NCI-H1417 (cell line): ENCODE data around the gene ATXN7L2.
A peak's percentile ranks its signal among the peaks of the same experiment; 100 is the strongest.

ENCODE experiments used
- DNase-seq, 3 experiments: peaks; one replicate each; lab custom pipeline; 2025; lab: John Stamatoyannopoulos, UW

The ATXN7L2 gene

DNA sequence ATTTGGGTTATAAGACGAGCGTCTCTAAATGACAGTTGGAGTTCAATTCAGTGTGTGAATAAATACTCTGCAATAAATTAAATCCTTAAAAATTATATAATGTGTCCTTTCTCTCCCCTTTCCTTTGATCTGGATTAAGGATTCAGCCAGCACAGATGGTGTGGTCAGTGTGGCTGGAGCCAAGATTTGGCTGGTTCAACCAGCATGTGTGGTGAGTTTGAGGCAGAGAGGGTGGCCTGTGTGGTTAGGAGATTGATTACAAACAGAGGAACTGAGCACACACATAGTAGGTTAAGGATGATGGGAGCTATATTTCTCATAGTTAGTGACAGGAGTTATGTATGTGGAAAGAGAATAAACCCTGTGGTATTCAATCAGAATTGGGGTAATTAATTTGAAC is 40.0 kb downstream of the ATXN7L2 start:
- no peak for DNase-seq

GRCh38 chr1:109527098-109527811 is 43.5 kb downstream of the ATXN7L2 start:
- no peak for DNase-seq

DNA sequence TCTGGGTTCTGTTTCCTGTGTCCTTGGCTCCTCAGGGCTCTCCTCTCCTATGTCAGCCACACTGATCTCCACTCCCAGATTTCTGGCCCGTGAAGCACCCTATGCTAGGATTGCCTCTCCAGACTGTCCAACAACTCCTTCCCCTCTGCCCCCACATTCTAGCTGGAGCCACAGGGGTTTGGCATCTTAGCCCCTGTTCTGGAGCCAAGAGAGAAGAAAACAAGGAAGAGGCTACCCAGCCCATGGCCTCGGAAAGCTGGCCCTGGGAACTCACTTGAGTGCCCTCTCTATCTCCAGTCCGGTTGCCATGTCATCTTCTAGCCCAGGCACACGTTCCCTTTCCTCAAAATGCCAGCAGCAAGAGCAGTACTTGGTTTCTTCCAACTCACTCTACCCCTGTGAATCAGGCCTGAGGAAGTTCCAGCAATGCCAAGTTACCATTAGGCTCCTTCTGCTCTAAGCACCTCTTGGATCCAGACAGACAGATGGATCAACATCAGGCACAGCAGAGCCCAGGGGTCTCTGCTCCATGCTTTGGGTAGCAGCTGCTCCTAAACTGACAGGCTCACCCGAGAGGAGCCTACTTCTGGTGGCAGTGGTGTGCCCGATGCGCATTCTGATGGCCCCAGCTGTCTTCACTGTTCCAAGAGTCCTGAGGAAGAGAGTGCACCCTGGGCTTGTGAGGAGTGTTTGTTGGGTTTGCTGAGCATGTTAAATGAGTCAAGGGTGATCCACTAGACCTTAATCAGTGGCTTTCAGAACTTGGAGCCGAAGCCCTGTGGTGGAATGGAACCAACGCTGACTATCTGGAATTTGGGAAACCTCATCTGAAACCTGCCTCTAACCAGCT is 44.4 kb downstream of the ATXN7L2 start:
- DNase-seq: no peak

DNA sequence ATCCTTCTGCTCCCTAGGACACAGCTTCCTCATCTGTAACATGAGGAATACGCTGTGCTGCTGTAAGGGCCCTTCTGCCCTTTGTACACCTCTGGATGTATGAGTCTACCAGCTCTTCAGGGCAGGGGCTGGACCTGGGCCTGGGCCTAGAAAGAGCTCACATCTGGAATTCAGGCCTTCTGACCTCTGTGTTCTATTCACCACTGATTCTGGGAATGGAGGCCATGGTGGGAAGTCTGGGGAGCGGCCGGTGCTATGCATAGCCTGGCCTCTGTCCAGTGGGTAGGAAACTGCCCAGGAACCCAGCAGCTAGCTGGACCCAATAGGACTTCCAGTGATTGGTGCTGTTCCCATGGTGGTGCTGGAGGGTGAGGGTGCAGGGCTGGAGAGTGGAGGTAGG is 45.0 kb downstream of the ATXN7L2 start:
- DNase-seq: no peak

DNA sequence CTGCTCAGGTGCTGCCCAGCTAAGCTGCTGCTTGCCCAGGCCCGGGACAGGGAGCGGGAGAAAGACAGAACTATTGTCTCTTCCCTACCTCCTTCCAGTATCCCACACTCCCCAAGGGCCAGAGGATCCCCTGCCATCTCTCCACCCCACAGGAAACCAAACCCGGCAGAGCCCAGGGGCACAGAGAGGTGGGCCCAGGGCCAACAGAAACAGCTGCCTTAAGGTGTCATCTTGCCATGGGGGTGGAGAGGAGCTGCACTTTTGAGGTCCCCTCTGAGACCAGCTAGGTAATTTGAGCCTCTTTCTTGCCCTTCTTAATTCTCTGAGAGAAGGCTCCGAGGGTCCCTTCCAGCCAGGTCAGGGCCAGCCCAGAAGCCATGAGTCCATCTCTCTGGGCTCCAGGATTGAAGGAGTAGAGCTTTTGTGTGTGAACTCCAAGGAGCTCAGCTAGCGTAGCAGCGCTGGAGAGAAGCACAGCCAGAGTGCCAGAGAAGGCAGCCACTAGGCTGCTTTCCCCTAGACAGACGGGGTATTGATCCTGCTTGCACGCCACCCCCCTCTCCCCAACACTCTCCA is 46.3 kb downstream of the ATXN7L2 start:
- peak in 1 of 3 experiments; percentile 49 for DNase-seq

GRCh38 chr1:109530457-109531087 is 46.9 kb downstream of the ATXN7L2 start:
- DNase-seq: peak; percentile 44 to 65 (median 51)

DNA sequence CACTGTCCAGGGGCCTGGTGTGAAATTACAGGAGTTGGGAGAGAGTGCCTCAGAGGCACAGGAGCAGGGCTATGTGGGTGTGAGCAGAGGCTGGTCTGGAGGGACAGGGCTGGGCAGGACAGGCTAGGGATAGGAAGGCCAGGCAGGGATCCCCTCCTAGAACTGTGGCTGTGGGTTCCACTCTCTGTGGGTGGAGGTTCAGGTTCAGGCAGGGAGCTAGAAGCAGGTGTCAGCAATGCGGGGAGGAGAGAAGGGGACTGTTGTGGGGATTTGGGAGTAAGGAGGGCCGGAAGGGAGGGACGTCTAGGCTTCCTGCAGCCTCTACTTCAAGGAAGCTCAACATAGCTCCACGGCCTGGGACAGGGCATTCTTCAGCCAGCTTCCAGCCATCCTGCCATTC is 47.7 kb downstream of the ATXN7L2 start:
- no peak for DNase-seq

- DNase-seq: no peak
Observed at GRCh38 chr1:109531826-109532364, 48.2 kb downstream of the ATXN7L2 start.

GRCh38 chr1:109532365-109533136 is 48.8 kb downstream of the ATXN7L2 start:
- peak; percentile 66 to 85 (median 79) for DNase-seq

- no peak for DNase-seq
Observed at GRCh38 chr1:109534307-109534858, 50.7 kb downstream of the ATXN7L2 start.

GRCh38 chr1:109535481-109535880 is 51.8 kb downstream of the ATXN7L2 start:
- DNase-seq: no peak

GRCh38 chr1:109535971-109536491 is 52.3 kb downstream of the ATXN7L2 start:
- peak in 2 of 3 experiments; percentile 50 to 59 for DNase-seq

- DNase-seq: no peak
Observed at GRCh38 chr1:109537450-109538178, 53.9 kb downstream of the ATXN7L2 start.

- DNase-seq: no peak
Observed at GRCh38 chr1:109538827-109539555, 55.3 kb downstream of the ATXN7L2 start.

GRCh38 chr1:109539676-109540075 is 56.0 kb downstream of the ATXN7L2 start, which contains the start of gene GPR61:
TSS of gene GPR61 (plus strand) at chr1:109539872. CDS start at chr1:109543023, 3,151 bp downstream.
- no peak for DNase-seq

DNA sequence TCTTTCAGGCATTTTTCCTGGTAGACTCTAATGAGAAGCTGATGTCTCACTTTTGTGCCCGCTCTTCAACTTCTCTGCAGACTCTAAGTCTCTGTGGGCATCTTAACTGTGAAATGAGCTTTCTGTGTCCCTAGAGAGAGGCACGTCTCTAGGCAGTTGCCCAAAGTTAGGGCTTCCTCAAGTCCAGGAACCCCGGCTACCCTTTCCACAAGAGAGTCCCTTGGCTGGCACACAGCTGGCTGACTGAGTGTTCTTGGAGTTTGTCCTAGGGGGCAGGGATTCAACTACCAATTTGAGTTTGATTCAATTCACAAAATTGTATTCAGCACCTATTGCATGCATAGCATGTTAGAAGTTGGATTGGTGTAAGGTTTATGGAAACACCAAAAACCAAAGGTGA is 57.4 kb downstream of the ATXN7L2 start:
- no peak for DNase-seq
